PC-3 (cell line): ENCODE results near the gene LRRFIP1.

Experiments
- EZH2 ChIP-seq: fragments of 300-600 bp; sonication (generic); IDR thresholded peaks from one replicate; pipeline ENCODE4 v1.6.1; 2017; ENCODE audit warnings: antibody characterized with exemption, mild to moderate bottlenecking, low read length; ENCODE audit not compliant: unreplicated experiment
- EZH2phosphoT487 ChIP-seq: fragments of 300-600 bp; sonication (generic); IDR thresholded peaks from 2 replicates; pipeline ENCODE4 v1.6.1; 2018; ENCODE audit warnings: mild to moderate bottlenecking, antibody characterized with exemption, low read length, borderline replicate concordance
- TF ChIP-seq, protein P1 (sequence below): fragments of 300-600 bp; sonication (generic); conservative IDR thresholded peaks from 2 replicates; pipeline ENCODE4 v1.5.1; 2017; ENCODE audit warnings: antibody characterized with exemption, low read depth, mild to moderate bottlenecking, low read length

DNA sequence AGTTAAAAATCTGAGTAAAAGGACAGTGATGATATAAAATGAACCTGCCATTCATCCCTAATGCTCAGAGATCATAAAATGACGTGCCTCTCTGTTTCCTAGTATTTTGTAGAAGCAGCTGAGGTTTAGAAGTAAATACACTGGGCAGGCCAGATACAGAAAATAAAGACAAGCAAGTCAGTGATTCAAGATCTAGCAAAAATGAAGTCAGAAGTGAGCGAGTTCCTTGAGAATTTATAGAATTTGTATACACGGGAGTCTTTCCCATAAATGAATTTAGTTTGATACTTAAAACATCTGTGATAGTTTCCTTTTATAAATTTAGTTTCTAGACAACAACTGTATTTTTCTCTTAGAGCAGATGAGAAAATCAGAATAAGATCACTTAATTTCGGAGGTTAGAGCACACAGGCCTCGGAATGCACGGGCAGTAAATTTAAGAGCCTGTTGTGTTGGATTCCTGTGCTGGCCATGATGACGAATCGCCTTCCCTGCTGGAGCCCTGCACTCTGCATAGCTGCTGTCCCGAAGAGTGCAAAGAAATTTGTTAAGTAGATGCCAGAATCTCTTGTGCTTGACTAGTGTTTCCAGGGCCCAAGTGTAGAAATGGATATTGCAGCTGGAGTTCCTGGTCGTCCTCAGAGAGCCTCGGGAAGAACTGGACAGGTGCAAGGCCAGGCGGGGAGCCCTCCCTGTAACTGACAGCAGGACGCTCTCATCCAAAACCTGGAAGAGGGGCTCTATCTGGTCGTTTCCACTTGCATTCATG lies 87.5 kb downstream of the LRRFIP1 start:
- no peak for TF ChIP-seq EZH2
- TF ChIP-seq, protein P1, sequence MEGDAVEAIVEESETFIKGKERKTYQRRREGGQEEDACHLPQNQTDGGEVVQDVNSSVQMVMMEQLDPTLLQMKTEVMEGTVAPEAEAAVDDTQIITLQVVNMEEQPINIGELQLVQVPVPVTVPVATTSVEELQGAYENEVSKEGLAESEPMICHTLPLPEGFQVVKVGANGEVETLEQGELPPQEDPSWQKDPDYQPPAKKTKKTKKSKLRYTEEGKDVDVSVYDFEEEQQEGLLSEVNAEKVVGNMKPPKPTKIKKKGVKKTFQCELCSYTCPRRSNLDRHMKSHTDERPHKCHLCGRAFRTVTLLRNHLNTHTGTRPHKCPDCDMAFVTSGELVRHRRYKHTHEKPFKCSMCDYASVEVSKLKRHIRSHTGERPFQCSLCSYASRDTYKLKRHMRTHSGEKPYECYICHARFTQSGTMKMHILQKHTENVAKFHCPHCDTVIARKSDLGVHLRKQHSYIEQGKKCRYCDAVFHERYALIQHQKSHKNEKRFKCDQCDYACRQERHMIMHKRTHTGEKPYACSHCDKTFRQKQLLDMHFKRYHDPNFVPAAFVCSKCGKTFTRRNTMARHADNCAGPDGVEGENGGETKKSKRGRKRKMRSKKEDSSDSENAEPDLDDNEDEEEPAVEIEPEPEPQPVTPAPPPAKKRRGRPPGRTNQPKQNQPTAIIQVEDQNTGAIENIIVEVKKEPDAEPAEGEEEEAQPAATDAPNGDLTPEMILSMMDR, result no peak
- TF ChIP-seq EZH2phosphoT487, result no peak
